Measurements from ENCODE around the gene RXFP3. TPM values are rescaled to one million over a fixed set of nuclear protein-coding genes. Genes with fewer than 3 reads are reported as not detected.

RXFP3 gene
- total and polyA plus RNA-seq, 2 of the 8 experiments (the other 6 are each of a cell fraction or from before 2014, with no cell fraction given), result 0.15 TPM; not detected in 1

GRCh38 chr5:33978306-33978705 lies 42.1 kb downstream of the RXFP3 start (continued):
- TF ChIP-seq, protein P1, sequence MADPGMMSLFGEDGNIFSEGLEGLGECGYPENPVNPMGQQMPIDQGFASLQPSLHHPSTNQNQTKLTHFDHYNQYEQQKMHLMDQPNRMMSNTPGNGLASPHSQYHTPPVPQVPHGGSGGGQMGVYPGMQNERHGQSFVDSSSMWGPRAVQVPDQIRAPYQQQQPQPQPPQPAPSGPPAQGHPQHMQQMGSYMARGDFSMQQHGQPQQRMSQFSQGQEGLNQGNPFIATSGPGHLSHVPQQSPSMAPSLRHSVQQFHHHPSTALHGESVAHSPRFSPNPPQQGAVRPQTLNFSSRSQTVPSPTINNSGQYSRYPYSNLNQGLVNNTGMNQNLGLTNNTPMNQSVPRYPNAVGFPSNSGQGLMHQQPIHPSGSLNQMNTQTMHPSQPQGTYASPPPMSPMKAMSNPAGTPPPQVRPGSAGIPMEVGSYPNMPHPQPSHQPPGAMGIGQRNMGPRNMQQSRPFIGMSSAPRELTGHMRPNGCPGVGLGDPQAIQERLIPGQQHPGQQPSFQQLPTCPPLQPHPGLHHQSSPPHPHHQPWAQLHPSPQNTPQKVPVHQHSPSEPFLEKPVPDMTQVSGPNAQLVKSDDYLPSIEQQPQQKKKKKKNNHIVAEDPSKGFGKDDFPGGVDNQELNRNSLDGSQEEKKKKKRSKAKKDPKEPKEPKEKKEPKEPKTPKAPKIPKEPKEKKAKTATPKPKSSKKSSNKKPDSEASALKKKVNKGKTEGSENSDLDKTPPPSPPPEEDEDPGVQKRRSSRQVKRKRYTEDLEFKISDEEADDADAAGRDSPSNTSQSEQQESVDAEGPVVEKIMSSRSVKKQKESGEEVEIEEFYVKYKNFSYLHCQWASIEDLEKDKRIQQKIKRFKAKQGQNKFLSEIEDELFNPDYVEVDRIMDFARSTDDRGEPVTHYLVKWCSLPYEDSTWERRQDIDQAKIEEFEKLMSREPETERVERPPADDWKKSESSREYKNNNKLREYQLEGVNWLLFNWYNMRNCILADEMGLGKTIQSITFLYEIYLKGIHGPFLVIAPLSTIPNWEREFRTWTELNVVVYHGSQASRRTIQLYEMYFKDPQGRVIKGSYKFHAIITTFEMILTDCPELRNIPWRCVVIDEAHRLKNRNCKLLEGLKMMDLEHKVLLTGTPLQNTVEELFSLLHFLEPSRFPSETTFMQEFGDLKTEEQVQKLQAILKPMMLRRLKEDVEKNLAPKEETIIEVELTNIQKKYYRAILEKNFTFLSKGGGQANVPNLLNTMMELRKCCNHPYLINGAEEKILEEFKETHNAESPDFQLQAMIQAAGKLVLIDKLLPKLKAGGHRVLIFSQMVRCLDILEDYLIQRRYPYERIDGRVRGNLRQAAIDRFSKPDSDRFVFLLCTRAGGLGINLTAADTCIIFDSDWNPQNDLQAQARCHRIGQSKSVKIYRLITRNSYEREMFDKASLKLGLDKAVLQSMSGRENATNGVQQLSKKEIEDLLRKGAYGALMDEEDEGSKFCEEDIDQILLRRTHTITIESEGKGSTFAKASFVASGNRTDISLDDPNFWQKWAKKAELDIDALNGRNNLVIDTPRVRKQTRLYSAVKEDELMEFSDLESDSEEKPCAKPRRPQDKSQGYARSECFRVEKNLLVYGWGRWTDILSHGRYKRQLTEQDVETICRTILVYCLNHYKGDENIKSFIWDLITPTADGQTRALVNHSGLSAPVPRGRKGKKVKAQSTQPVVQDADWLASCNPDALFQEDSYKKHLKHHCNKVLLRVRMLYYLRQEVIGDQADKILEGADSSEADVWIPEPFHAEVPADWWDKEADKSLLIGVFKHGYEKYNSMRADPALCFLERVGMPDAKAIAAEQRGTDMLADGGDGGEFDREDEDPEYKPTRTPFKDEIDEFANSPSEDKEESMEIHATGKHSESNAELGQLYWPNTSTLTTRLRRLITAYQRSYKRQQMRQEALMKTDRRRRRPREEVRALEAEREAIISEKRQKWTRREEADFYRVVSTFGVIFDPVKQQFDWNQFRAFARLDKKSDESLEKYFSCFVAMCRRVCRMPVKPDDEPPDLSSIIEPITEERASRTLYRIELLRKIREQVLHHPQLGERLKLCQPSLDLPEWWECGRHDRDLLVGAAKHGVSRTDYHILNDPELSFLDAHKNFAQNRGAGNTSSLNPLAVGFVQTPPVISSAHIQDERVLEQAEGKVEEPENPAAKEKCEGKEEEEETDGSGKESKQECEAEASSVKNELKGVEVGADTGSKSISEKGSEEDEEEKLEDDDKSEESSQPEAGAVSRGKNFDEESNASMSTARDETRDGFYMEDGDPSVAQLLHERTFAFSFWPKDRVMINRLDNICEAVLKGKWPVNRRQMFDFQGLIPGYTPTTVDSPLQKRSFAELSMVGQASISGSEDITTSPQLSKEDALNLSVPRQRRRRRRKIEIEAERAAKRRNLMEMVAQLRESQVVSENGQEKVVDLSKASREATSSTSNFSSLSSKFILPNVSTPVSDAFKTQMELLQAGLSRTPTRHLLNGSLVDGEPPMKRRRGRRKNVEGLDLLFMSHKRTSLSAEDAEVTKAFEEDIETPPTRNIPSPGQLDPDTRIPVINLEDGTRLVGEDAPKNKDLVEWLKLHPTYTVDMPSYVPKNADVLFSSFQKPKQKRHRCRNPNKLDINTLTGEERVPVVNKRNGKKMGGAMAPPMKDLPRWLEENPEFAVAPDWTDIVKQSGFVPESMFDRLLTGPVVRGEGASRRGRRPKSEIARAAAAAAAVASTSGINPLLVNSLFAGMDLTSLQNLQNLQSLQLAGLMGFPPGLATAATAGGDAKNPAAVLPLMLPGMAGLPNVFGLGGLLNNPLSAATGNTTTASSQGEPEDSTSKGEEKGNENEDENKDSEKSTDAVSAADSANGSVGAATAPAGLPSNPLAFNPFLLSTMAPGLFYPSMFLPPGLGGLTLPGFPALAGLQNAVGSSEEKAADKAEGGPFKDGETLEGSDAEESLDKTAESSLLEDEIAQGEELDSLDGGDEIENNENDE (IDR thresholded peaks at IDR 0.05; ENCODE audit: insufficient replicate concordance, low read length), result peak; percentile 60
- no peak for TF ChIP-seq GTF2F1 (IDR thresholded peaks at IDR 0.05; ENCODE audit: borderline replicate concordance, low read depth, low read length)
